ENCODE data around the gene PAN2.
"Not testable (repeated sequence)": the region's sequence is repeated elsewhere in the genome, so short reads cannot be mapped to it uniquely, and the experiment has no call there.

PAN2 gene

DNA sequence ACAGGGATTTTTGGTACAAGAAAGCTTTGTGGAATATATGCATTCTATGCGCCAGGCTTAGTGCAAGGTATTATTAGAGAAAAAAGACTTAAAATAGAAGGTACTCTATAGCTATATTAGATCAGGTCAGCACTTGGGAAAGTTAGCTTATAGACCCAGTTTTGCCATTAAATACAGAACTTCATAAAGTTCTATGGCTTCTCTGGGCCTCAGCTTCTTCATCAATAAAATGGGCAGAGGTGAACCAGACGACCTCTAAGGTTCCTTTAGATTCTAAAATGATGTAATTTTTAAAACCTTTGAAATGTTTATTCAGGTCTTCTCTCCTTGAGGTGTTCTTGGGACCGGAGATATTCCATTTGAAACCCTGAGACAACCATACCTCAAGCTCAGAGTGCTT lies 25.1 kb downstream of the PAN2 start:
- in situ Hi-C loops (cut with MboI; ENCODE audit: low sequenced_read_pairs), result no loop called here

- in situ Hi-C loops (cut with MboI; ENCODE audit: low sequenced_read_pairs), result no loop called here
Measured at GRCh38 chr12:56307221-56307965, 26.4 kb downstream of the PAN2 start.

DNA sequence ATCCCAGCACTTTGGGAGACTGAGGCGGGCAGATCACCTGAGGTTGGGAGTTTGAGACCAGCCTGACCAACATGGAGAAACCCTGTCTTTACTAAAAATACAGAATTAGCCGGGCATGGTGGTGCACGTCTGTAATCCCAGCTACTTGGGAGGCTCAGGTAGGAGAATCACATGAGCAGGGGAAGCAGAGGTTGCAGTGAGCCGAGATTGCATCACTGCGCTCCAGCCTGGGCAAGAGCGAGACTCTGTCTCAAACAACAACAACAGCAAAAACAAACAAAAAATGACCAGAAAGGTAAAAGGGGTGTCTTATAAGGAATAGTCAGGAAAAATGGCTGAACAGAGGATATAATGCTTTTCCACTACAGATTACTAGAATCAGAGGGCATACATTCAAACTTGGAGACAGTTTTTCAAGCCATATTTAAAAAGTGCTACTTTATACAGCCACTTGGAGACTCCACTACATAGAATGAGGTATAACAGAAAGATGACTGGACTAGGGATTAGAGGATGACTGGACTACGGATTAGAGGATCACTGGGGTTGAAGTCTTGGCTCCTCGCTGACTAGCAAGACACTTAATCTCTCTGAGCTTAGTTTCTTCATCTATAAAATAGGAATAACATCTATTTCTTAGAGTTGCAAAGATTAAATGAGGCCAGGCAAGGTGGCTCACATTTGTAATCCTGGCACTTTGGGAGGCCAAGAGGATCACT lies 28.8 kb downstream of the PAN2 start:
- in situ Hi-C loops (cut with MboI; ENCODE audit: low sequenced_read_pairs), result no loop called here

- in situ Hi-C loops (cut with MboI; ENCODE audit: low sequenced_read_pairs), result no loop called here
Measured at GRCh38 chr12:56304276-56304675, 29.5 kb downstream of the PAN2 start.

DNA sequence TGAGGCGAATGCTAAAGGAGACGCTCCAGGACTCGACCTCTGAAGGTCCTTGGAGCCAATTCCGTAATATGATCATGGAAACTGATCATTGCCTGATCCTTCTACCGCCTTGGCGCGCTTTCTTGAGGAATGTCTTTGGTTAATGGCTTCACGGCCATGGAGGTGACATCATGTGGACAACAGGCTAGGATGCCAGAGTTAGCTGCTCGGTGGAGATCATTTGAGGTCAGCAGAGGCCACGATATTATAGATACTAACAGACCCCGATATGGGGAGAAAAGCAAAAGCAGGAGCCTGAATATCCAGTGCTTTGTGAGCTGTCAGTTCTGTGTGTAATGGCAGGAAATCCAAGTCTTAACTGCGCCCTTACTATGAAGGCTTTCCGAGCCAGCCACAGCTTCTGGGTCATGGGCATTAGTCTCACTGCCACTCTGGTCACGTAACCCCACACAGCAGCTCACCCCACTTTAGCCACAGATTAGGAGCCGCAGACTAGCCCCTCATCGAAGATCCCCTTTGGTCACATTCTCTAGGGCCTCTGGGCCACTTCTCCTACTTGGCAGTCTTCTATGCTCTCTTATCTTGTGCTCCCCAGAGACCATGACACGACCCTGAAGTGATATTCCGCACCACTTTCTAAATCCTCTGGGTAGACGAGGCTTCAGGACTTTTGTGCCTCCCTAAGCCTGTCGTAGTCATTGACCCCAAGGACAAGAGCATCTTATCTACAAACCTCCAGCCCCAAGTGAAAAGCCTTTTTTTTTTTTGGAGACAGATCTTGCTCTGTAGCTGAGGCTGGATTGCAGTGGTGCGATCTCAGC lies 32.9 kb downstream of the PAN2 start:
- in situ Hi-C loops (cut with MboI; ENCODE audit: low sequenced_read_pairs), result no loop called here

DNA sequence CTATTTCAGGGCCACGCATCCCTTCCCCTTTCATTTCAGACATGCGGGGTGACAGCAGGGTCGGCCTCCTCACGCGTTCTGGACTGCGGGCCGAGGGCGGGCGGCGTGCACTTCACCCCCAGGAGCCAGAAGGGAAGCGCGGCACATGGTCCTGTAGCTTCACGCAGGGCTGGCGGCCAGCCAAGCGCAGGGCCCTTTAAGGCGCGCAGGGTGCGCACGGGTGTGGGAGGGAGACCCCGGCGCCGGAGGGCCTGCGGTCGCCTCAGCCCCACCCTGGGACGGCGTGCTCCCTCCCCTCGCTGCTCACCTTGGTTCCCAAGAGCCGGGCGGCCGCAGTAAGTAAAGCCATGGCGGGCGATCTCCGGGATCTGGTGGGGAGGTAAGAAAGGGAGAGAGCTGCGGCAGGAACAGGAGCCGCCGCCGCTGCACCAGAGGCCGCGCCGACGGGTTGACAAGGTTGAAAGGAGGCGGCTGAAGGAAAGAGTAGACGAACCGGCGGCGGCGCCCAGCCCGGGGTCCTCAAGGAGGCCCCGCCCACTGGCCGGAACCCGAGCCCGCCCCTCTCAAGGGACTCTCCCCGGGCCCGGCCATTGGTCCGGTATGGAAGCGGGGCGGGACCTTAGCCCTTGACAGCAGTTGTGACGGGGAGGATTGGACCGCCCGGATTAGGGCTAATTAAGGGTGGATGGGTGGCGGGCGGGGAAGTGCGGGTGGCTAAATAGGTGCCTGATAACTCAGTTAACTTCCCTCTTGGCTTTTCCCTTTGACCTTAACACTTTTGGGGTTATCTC lies 33.8 kb downstream of the PAN2 start, which contains the start of gene CS:
Gene CS (minus strand): TSS at position 478 of the 791 bp plus-strand sequence. CDS start 129 bp downstream, at position 349.
- in situ Hi-C loops (cut with MboI; ENCODE audit: low sequenced_read_pairs), result no loop called here

DNA sequence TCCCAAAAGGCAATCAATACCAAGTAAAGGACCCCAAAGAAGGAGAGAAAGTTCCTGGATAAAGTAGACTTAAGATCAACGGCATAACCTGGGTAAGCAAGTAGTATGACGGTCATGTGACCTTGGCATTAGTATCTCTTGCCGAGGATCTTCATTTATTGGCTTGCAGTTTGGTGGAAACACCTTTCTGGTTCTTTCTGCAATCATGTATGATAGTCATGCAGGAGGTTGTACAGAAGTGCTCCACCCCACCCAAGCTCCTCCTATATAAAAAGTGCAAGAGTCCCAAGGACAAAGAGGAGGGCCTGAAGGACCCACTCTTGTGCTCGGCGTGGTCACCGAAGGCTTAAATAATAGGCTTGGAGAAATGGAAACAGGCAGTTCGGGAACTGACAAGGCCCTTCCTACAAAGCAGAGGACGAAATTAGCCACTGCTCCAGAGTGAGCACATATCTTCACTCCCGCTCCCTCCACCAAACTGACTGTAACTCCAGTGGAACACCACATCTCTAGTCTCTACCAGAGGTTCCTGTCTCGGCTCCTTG lies 34.4 kb downstream of the PAN2 start:
- in situ Hi-C loops (cut with MboI; ENCODE audit: low sequenced_read_pairs), result no loop called here

GRCh38 chr12:56298828-56299227 lies 35.0 kb downstream of the PAN2 start:
- in situ Hi-C loops (cut with MboI; ENCODE audit: low sequenced_read_pairs), result no loop called here

DNA sequence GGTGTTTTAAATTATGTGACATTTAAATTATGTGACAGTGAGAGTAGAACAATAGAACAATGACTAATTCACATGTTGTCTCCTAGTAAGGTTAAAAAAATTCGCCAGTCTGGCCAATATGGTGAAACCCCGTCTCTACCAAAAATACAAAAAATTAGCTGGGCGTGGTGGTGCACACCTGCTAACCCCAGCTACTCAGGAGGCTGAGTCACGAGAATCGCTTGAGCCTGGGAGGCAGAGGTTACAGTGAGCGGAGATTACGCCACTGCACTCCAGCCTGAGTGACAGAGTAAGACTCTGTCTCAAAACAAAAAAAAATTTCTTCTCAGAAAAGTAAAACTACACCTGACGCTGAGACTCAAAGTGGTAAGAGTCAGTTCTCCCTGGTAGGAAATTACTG lies 36.4 kb downstream of the PAN2 start:
- in situ Hi-C loops (cut with MboI; ENCODE audit: low sequenced_read_pairs), result no loop called here

DNA sequence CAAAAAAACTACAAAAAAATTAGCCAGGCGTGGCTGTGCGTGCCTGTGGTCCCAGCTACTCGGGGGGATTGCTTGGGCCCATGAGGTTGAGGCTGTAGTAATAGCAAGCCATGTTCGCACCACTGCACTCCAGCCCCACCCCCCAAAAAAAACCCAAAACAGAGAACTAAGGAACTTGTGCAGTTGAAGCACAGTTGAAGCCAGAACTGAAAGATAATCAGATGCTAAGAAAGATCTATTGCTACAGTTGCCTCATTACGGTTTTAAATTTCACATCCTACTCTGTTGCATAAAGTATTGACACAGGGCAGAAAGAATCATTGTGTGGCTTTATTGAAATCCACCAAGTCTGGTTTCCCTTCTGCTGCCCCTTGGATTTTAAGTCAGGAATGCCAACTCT lies 37.5 kb downstream of the PAN2 start:
- in situ Hi-C loops (cut with MboI; ENCODE audit: low sequenced_read_pairs), result no loop called here

DNA sequence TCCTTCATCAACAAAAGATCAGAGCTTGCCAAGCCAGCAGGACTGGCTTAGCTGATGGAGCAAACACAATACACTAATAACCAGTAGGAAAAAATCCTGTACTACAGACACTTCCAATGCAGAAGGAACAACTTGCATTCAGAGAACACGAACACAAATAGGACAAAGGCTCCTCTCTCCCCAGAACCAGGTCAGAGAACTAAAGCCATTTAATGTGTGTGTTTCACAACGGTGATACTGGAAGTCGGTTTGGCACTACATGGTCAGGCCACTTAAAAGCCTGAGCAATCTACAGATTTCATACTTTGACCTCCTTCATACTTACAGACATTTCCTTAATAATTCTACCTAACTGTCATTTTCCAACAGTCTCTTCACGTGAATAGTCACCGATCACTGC lies 40.0 kb downstream of the PAN2 start:
- in situ Hi-C loops (cut with MboI; ENCODE audit: low sequenced_read_pairs), result no loop called here

DNA sequence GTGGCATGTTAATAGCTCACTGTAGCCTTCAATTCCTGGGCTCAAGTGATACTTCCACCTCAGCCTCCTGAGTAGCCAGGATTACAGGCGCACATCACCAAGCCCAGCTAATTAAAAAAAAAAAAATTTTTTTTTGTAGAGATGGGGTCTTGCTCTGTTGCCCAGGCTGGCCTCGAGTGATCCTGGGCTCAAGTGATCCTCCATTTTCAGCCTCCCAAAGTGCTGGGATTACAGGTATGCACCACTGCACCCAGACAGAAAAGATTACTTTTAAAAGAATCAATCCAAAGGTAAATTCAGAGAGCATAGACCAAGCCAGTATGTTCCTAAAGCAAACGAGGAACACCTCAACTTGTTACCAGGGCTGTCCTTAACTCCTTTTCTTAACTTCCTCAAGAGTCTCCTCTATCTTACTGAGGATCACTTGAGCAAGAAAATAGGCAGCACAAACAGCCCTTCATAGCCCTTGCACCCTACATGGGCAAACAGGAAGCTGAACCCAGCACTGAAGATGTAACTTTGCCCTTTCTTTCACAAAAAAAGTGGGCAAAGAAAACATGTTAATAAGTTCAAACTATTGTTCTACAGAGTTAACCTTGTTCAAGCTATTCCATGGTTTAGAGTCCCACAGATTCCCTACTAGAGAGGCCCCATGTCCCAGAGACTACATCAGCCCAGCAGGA lies 45.0 kb downstream of the PAN2 start:
- in situ Hi-C loops (cut with MboI; ENCODE audit: low sequenced_read_pairs), result no loop called here

DNA sequence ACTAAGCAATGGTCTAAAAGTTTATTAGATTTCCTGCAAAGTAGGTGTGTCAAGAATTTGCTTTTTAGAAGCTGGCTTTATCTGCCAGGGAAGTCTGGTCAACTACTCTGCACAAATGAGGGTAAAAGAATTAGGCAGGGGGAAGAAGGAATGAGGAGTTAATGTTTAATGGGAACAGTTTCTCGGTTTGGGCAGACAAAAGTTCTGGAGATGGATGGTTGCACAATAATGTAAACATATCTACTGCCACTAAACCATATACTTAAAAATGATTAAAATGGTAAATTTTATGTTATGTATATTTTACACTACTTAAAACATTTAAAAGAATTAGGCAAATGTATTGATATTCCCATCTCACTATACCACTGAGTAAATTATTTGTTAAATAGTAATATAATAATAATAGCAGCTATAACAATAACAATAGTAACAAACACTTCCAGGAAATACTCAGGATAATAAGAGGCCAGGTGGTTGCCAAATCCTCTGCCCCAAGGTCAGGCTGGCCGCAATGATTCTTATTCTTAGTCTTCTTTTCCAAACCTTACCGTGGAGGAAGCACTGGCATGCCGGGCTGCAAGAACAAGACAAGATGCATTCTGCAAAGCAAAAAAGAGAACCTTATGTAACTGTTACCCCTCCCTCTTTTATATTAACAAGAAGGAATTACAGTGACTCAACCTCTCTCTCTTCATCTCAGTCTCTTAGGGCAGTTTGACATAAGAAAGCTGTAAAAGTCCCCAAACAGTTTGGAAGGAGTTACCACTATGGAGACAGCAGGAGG lies 47.6 kb downstream of the PAN2 start:
- in situ Hi-C loops (cut with MboI; ENCODE audit: low sequenced_read_pairs), result no loop called here

GRCh38 chr12:56284263-56284662 lies 49.5 kb downstream of the PAN2 start:
- in situ Hi-C loops (cut with MboI; ENCODE audit: low sequenced_read_pairs), result not testable (repeated sequence)

DNA sequence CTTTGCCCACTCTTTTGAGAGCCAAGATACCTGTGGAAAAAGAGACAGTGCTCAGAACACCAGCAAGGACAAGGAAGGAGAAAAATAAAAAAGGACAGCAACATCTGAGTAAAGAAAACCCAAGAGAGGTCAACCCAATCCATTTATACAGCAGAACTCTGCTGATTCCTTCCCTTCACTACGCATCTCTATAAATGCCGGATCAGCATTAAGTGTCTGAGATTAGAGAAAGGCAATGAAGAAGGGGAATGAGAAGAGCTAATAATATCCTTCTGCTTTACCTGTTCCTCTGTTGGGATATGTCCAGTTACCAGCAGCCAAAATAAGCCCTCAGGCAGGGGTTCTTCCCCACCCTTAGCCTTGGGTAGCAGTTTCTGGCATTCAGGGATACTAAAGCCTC lies 51.2 kb downstream of the PAN2 start:
- in situ Hi-C loops (cut with MboI; ENCODE audit: low sequenced_read_pairs), result no loop called here

- in situ Hi-C loops (cut with MboI; ENCODE audit: low sequenced_read_pairs), result no loop called here
Measured at GRCh38 chr12:56282030-56282429, 51.8 kb downstream of the PAN2 start.

DNA sequence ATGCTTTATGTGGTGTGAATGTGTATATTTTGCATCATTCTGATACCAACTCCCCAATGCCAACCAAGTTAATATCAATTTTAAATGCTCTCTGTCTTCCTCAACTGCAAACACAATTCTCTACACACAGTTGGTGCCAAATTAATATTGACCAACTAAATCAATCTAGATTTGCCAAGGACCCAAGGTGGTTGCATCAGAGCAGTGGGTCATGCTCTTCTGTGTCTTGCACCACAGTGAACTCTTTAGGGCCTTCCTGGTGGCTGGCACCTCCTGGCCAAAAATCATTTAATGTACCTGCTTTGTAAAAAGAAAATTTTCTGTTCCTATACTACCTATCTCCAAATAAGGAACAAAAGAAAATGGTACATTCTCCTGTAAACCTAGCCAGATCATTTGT lies 53.0 kb downstream of the PAN2 start:
- in situ Hi-C loops (cut with MboI; ENCODE audit: low sequenced_read_pairs), result no loop called here

DNA sequence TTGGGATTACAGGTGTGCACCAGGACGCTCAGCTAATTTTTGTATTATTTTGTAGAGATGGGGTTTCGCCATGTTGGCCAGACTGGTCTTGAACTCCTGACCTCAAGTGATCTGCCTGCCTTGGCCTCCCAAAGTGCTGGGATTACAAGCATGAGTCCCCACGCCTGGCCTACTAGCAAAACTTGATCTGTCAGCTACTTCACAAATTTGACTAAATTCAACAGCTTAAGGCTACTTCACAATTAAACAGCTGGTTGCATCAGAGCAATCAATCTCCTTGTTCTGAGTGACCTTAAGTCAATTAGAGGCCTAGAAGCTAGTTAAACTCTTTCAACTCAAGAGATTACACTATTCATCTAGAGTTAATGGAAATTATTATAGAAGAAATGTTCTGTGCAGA lies 54.9 kb downstream of the PAN2 start:
- in situ Hi-C loops (cut with MboI; ENCODE audit: low sequenced_read_pairs), result no loop called here

- in situ Hi-C loops (cut with MboI; ENCODE audit: low sequenced_read_pairs), result no loop called here
Measured at GRCh38 chr12:56274299-56274698, 59.5 kb downstream of the PAN2 start.

Data from HL-60/S4 (cell line).